Small intestine (tissue), 7 donors: ENCODE measurements around the gene RNF39. TPM values are rescaled to one million over a fixed set of nuclear protein-coding genes. Genes with fewer than 3 reads are reported as not detected.
A peak's percentile ranks its signal among the peaks of the same experiment; 100 is the strongest.

Source experiments
- DNase-seq, 2 donors: peaks; one replicate each; pipeline versions ENCODE4 v3.0.0 to v3.0.0-alpha.2; 2013
- FAIRE-seq: peaks from 2 replicates; lab custom pipeline; 2012; peaks lifted over from hg19 to GRCh38; lab: Jason Lieb, UNC
- H3K27ac ChIP-seq, 3 donors: one replicate each; pipeline ENCODE4 v1.5.1; 2013; ENCODE audit warnings: low read length in 2 of 3, mild to moderate bottlenecking in 2 of 3, control low read depth in 1 of 3, inconsistent platforms in 1 of 3, low read depth in 1 of 3, moderate library complexity in 1 of 3
- H3K27me3 ChIP-seq, 3 donors: one replicate each; pipeline ENCODE4 v1.6.1; 2013; ENCODE audit warnings: low read length in 3 of 3, inconsistent platforms in 1 of 3; ENCODE audit not compliant: control insufficient read depth in 3 of 3, insufficient read depth in 3 of 3
- H3K36me3 ChIP-seq, 3 donors: one replicate each; pipeline ENCODE4 v1.6.1; 2013; ENCODE audit warnings: low read length in 3 of 3, inconsistent platforms in 1 of 3, low read depth in 1 of 3, mild to moderate bottlenecking in 1 of 3, moderate library complexity in 1 of 3; ENCODE audit not compliant: control insufficient read depth in 3 of 3, insufficient read depth in 2 of 3
- H3K4me1 ChIP-seq, 3 donors: one replicate each; pipeline ENCODE4 v1.6.1; 2013; ENCODE audit warnings: low read length in 2 of 3, inconsistent platforms in 1 of 3, low read depth in 1 of 3, mild to moderate bottlenecking in 1 of 3, moderate library complexity in 1 of 3; ENCODE audit not compliant: control insufficient read depth in 3 of 3, insufficient read depth in 2 of 3
- H3K4me3 ChIP-seq, 3 donors: one replicate each; pipeline ENCODE4 v1.5.1; 2013; ENCODE audit warnings: low read length in 3 of 3, control low read depth in 1 of 3, inconsistent platforms in 1 of 3, low read depth in 1 of 3, mild to moderate bottlenecking in 1 of 3, moderate library complexity in 1 of 3
- H3K9me3 ChIP-seq, 2 donors: one replicate each; pipeline ENCODE4 v1.6.1; 2013; ENCODE audit warnings: low read depth in 1 of 2, low read length in 1 of 2; ENCODE audit not compliant: control insufficient read depth in 2 of 2, insufficient read depth in 1 of 2
- WGBS, 3 donors: extraction: QIAGEN DNeasy Blood & Tissue Kit; methylation state at CpG; one replicate each; pipeline ENCODE4 v1.1.7; 2013; 5-methylcytosine and 5-hydroxymethylcytosine counted together
- polyA plus RNA-seq, 4 donors: library from polyadenylated mRNA; stranded (reverse) in 3 of 4; unstranded in 1 of 4; fragments of 200-250 nt in 3 of 4; fragments of 120-200 nt in 1 of 4; gene quantifications; one replicate each; pipeline versions ENCODE4 v1.2.1 to v1.2.3, GENCODE V29; 2013
- donor health status: healthy with polysubstance abuse.
- donor health status: control.
- donor health status: control.
- donor health status: Bipolar disorder and iron deficiency.
- donor health status: healthy.

RNF39 gene
- polyA plus RNA-seq, 4 donors: 0.18 to 0.78 (median 0.25) TPM

DNA sequence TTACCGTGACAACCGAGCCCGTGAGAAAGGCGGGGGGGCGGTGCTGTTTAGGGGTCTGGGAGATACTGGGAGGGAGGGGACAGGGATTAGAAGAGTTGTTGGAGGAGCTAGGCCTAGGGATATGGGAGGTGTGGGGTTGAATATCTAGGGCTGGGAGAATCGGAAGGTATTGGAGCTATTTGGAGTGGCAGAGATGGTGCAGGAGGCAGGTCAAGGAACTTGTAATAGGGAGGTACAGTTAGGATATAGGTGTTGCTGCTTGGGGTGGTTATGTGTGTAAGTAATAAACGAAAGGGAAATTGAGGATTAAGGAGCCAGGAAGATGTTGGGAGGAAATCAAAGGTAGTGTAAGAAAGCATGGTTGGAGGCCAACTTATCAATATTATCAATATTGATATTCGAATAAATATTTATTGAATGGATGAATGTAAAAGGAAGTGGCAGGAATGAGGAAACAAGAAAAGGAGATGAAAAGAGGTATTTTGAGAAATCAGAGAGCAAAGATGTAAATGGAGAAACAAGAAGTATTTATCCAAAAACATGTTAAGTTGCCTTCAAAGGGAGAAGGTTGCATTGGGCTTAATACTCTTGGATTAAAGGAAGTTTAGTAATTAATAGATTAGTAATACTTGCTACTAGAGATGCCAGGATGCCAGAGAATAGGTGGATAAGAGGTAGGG is 8.0 kb downstream of the RNF39 start:
- peaks cover 0 to 34% (median 14%) of the 10 kb centered on the region in 3 donors for H3K4me1 ChIP-seq
- H3K36me3 ChIP-seq: peaks cover 7 to 12% (median 10%) of the 10 kb centered on the region in 3 donors
- no peaks in the 10 kb centered on the region for H3K9me3 ChIP-seq
- 4 to 9% (median 6%) methylated on average over 8 of the region's 8 CpGs for WGBS, 3 donors
- FAIRE-seq (no peak), DNase-seq (no peak)
- H3K27me3 ChIP-seq: peaks cover 0 to 22% (median 0%) of the 10 kb centered on the region in 3 donors
- H3K27ac ChIP-seq: peak overlapping the region; percentile 82 to 95 (median 93)
- peak overlapping the region; percentile 55 to 85 (median 80) for H3K4me3 ChIP-seq

GRCh38 chr6:30066577-30067459 is 8.8 kb downstream of the RNF39 start, which contains the start of gene PPP1R11:
PPP1R11 (plus strand) TSS chr6:30067198; CDS start chr6:30067411, 213 bp downstream.
- FAIRE-seq (no peak), DNase-seq (peak; percentile 100)
- peaks cover 0 to 15% (median 0%) of the 10 kb centered on the region in 3 donors for H3K27me3 ChIP-seq
- 0 to 1% (median 0%) methylated on average over 45 to 46 of the region's 46 CpGs for WGBS, 3 donors
- H3K27ac ChIP-seq: peak within 1 kb of the TSS; percentile 82 to 95 (median 93)
- H3K4me3 ChIP-seq: peak within 1 kb of the TSS; percentile 55 to 85 (median 80)
- no peaks in the 10 kb centered on the region for H3K9me3 ChIP-seq
- H3K36me3 ChIP-seq: peaks cover 7 to 12% (median 10%) of the 10 kb centered on the region in 3 donors
- H3K4me1 ChIP-seq: peaks cover 0 to 34% (median 14%) of the 10 kb centered on the region in 3 donors

DNA sequence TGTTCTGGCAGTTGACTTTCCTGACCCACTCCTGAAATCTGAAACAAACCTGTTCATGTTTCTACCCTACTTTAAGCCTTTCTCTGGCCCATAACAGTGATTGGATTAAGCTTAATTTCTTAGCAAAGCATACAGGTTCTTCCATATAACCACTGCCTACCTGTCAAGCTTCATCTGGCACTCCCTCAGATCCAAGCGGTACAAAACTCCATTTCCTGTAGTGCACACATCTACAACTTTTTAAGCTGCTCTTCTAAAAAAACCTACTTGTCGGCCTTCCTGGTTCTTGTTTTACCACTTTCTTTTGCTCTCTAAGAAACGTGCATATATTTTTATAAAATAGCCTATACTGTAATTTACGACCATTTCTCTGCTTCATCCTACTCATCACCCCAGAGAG is 9.5 kb downstream of the RNF39 start:
- Histone ChIP-seq H3K4me3 (peak overlapping the region; percentile 9 to 85 (median 80)), H3K36me3 (peaks cover 7 to 12% (median 10%) of the 10 kb centered on the region in 3 donors), H3K27me3 (peaks cover 0 to 8% (median 0%) of the 10 kb centered on the region in 3 donors), H3K4me1 (peaks cover 0 to 30% (median 9%) of the 10 kb centered on the region in 3 donors), H3K27ac (peak overlapping the region; percentile 82 to 95 (median 93)), H3K9me3 (no peaks in the 10 kb centered on the region)
- FAIRE-seq (no peak), DNase-seq (peak; percentile 45 to 49)
- WGBS, 3 donors: 2 to 10% (median 4%) methylated on average over 4 of the region's 4 CpGs

DNA sequence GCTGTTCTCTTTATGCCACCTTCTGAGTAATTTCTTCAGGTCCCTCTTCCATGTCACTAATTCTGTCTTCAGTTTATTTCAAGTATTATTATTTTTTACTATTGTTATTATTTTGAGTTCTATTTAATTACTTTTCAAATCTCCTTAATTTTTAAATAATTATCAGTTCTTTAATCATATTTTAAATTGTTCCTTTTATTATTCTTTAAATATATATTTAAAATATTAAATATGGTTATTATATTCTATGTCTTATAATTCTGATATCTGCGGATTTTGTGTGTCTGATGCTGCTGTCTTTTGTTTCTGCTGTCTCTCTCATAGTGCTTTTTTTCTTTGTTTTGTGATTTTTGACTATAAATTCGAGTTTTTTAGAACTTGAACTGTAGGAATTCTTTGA is 12.3 kb downstream of the RNF39 start:
- 66 to 90% (median 70%) methylated on average over 2 of the region's 2 CpGs for WGBS, 3 donors
- H3K36me3 ChIP-seq: no peaks in the 10 kb centered on the region
- no peaks in the 10 kb centered on the region for H3K27me3 ChIP-seq
- DNase-seq: no peak
- H3K4me3 ChIP-seq: no peak overlapping the region
- no peak for FAIRE-seq
- H3K4me1 ChIP-seq: peaks cover 2 to 33% (median 12%) of the 10 kb centered on the region in 3 donors
- H3K9me3 ChIP-seq: no peaks in the 10 kb centered on the region
- H3K27ac ChIP-seq: peak overlapping the region in 1 of 3 donors; percentile 93

DNA sequence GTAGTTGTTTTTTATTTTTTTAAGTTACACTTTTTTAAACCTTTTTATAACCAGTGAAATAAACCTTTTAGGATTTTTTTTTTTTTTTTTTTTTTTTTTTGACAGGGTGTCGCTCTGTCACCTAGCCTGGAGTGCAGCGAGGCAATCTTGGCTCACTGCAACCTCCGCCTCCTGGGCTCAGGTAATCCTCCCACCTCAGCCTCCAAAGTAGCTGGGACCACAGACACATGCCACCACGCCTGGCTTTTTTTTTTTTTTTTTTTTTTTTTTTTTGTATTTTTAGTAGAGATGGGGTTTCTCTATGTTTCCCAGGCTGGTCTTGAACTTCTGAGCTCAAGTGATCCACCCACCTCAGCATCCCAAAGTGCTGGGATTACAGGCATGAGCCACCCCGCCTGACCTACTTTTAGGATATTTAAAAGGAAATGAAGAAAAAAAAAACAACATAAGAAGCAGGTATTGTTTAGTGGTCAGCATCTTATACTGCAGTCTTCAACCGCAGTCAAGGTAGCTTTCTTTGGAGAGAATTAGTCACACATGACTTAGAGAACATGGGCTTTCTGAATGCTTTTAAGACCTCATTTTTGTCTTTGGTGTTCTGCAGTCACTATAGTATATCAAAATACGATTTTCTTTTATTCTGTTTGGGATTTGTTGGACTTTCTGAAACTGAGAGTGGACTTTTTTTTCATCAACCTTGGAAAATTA is 12.9 kb downstream of the RNF39 start:
- no peak for DNase-seq
- FAIRE-seq: no peak
- peak overlapping the region in 2 of 3 donors; percentile 62 to 85 for H3K4me3 ChIP-seq
- no peaks in the 10 kb centered on the region for H3K27me3 ChIP-seq
- H3K4me1 ChIP-seq: peaks cover 2 to 27% (median 12%) of the 10 kb centered on the region in 3 donors
- H3K36me3 ChIP-seq: peaks cover 0 to 2% (median 0%) of the 10 kb centered on the region in 3 donors
- 82 to 87% (median 86%) methylated on average over 7 of the region's 7 CpGs for WGBS, 3 donors
- no peaks in the 10 kb centered on the region for H3K9me3 ChIP-seq
- peak overlapping the region in 1 of 3 donors; percentile 93 for H3K27ac ChIP-seq

DNA sequence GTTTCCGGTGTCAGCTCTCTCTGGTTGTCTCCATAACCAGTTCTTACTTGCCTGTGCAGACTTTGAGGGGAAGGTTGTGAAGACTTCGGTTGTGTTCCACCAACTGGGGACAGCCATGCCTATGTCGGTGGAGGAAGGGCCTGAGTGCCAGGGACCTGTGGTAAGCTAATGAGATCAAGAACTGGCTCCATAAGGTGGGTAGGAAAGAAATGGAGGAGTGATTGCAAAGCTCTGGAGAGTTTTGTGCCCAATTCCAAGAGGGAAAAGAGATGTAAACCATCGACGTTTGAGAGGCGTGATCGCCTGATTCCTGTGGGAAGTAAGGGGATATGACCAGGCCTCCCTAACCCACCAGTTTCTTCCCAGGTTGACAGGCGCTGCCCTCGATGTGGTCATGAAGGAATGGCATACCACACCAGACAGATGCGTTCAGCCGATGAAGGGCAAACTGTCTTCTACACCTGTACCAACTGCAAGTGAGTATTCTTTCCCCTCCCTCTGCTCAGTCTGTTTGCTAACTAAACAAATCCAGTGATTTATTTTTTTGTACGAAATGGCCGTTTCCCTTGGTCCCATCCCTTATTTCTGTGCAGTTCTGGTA is 13.6 kb downstream of the RNF39 start:
- no peak for FAIRE-seq
- no peak for DNase-seq
- 19 to 40% (median 23%) methylated on average over 13 of the region's 13 CpGs for WGBS, 3 donors
- Histone ChIP-seq H3K9me3 (no peaks in the 10 kb centered on the region), H3K27me3 (no peaks in the 10 kb centered on the region), H3K27ac (peak overlapping the region; percentile 86 to 97 (median 93)), H3K36me3 (peaks cover 0 to 3% (median 0%) of the 10 kb centered on the region in 3 donors), H3K4me1 (peaks cover 2 to 27% (median 12%) of the 10 kb centered on the region in 3 donors), H3K4me3 (peak overlapping the region; percentile 62 to 85 (median 75))

DNA sequence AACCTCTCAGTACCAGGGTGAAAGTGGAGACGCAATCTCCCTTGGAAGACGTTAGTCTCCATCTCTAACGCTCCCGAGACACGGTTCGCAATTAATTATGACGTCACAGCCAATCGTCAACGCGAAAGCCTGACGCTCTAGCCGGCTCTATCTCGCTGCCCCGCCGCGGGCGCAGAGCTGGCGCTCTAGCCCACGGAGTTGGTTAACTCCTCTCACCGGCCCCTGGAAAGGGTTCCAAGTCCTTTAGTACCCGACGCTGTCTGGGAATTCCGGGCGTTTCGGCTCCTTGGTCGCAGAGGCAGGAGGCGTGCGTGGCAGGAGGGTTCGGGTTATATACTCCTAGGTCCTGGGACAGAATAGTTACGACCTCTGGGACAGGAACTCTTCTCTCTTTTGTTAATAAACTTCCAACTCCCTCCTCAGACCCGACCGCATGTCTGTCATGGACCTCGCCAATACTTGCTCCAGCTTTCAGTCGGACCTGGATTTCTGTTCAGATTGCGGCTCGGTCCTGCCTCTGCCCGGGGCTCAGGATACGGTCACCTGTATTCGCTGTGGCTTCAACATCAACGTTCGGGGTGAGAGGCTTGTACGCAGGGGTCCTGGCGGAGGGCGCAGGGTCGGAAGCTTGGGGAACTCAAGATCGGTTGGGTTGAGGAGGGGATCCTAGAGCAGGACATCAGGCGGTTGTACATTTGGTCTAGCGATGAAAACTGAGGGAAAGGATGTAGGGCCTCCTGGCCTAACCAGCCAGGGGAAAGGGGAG is 14.3 kb downstream of the RNF39 start, which contains the start of gene POLR1H:
TSS of gene POLR1H (plus strand) at position 174 of the 766 bp plus-strand sequence. CDS start at position 434, 260 bp downstream.
- H3K4me1 ChIP-seq: peaks cover 2 to 27% (median 12%) of the 10 kb centered on the region in 3 donors
- DNase-seq: peak; percentile 98 to 99
- FAIRE-seq: no peak
- peak within 1 kb of the TSS; percentile 86 to 97 (median 93) for H3K27ac ChIP-seq
- H3K36me3 ChIP-seq: peaks cover 0 to 3% (median 0%) of the 10 kb centered on the region in 3 donors
- peak within 1 kb of the TSS; percentile 62 to 85 (median 75) for H3K4me3 ChIP-seq
- 0% methylated on average over 48 of the region's 48 CpGs for WGBS, 3 donors
- no peaks in the 10 kb centered on the region for H3K27me3 ChIP-seq
- H3K9me3 ChIP-seq: no peaks in the 10 kb centered on the region
